Stimulated activated CD4-positive, alpha-beta T cell treated with anti-CD3 and anti-CD28 coated beads, Interleukin-15, amount 100 ng/mL, for 24 hours (primary cell): ENCODE data around the gene E2F1.
A peak's percentile ranks its signal among the peaks of the same experiment; 100 is the strongest.

Source experiments
- DNase-seq: peaks from one replicate; pipeline ENCODE4 v3.0.0-alpha.2; 2020

E2F1 gene

DNA sequence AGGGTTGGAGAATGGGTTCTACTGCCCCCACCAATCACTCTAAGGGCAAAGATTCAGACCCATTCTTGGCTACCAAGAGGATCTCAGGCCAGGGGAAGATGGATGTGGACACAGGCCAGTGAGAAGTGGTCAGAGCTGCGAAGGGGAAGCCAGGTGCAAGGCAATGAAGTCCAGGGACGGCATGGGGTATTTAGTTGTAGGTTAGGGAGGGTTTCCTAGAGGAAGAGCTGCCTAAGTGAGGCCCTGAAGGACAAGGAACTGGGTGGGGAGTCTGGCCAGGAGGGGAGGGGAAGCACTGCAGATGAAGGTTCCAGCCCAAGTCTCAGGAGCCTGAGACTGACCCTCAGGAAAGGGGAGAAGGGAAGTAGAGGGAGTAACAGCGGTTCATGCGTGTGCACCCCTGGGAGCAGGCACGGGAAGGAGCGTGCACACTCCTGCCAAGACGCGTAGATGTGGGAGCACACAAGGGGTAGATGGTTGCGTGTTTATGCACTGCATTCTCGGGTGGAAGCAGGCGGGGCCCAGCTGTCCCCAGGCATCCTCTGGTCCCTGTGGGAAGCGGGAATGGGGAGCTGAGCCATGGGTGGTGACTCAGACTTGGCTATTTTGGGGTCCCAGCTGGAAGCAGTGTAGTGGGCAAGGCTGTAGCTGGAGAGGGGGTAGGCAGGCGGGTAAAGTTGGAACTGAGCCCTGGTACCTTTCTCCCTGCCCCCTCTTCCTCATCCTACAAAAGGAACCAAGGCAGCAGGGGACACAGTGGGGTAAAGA, 16.1 kb downstream of the E2F1 start:
- no peak for DNase-seq

DNA sequence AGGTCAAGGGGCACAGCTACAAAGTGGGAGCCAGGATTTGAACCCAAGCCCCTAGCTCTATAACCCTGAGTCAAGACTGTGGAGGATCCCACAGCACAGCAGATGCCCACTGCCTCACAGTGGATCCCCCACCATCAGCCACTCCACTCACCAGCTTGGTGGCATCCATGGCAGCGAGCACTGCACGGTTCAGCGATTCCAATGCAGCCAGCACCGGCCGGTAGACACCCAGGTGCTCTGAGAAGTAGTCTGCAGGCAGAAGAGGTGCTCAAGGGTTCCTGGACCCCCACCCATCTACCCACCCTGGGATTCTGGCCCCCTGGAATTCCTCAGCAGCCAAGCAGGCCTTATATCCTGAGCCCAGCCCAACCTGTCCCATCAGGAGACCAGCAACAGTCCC, 17.0 kb downstream of the E2F1 start:
- DNase-seq = no peak

DNA sequence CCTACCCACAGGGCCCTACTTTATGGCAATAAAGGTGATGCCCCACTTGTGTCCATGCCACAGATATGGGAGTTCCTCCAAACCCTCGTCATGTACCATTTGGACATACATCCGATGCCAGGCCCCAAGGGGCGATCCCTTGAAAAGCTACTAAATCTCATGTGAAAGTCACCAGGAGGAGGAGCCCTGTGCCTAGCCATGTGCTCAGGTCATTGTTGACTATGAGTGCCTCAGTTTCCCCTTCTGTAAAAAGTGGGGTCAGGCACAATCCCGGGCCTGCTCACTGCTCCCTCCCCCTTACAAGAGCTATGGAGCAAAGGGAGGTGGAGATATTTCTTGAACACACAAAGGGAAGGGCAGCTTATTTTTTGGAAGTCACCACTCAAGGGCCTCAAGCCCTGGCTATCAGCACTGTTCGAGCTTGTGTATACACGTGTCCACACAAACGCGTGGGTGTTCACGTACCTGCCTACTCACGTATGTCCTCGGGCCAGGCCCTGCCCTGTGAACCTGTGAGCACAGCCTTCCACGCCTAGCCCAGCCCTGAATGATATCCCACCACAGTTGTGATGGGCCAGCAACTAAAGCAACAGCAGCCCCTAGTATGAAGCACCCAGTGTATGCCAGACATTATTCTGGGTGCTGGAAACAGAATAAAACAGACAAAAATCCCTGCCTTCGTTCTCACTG, 17.6 kb downstream of the E2F1 start:
- DNase-seq = no peak

DNA sequence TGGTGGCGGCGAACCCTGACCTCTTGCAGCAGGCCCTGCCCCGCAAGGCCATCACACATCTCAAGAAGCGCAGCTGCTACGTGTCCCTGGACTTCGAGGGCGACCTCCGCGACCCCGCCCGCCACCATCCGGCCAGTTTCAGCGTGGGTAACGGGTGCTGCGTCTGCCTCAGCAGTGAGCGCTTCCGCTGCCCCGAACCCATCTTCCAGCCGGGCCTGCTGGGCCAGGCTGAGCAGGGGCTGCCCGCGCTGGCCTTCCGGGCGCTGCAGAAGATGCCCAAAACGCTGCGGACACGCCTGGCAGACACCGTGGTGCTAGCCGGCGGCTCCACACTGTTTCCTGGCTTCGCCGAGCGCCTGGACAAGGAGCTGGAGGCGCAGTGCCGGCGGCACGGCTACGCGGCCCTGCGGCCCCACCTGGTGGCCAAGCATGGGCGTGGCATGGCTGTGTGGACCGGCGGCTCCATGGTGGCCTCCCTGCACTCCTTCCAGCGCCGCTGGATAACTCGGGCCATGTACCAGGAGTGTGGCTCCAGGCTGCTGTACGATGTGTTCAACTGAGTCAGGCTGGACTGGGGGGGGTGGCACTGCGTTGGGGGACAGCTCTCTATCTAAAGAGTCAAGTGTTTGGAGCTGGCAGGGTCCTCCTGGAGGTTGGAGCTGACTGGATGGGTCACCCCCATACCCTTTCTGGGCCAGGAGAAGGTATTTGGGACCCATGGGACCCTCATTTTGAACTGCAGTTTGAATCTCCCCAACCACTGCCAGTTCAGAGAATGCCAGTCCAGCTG, 18.3 kb downstream of the E2F1 start:
- peak; percentile 86 for DNase-seq

DNA sequence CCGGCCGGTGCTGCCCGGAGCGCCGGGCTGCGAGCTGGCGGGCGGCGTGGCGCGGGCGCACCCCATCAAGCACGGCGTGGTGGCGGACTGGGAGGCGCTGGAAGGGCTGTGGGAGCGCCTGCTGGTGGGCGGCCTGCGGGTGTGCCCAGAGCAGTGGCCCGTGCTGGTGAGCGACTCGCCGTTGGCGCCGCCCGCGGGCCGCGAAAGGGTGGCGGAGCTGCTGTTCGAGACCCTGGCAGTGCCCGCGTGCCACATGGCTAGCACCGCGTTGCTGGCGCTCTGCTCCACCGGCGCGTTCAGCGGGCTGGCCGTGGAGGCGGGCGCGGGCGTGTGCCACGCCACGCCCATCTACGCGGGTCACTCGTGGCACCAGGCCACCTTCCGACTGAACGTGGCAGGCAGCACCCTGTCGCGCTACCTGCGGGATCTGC, 18.9 kb downstream of the E2F1 start:
- peak; percentile 67 for DNase-seq

DNA sequence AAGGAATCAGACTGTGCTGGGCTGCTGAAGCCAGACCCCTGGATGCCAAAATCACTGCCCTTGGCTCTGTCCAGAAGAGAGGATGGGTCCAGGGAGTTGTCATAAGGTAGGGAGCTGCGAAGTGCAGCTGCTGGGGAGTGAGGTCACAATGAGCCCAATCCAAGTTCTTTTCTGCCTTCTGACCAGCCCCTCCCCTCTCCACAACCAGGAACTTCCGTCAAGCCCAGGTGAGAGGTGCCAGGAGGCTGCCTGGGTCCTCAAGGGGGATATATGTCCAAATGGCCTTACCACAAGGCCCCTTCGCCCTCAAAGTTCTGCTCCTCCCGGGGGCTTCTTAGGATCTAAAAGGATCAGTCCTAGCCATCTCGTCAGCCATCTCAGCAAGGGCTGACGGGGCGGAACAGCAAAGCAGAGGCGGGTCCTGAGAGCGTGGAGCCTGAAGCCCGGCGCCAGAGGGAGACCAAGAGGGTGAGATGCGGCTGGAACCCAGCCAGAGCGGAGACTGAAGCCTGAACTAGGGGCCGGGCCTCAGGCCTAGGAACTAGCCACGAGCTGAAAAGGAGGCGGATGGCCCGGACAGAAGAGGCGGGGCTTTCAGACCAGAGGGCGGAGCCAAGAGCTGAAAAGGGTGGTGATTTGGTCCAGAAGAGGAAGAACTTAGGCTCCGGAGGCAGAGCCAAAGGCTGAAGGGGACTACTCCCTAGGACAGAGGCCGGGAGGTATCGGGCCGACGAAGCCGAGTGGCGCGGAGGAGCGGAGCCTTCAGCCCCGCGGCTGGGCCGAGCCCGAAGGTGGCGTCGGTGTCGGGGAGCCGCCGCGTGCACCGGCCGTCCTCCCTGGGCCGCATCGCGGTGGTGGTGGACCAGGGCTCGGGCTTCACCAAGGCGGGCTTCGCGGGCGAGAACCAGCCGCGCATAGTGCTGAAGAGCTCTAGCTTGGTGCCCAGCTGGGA, 19.6 kb downstream of the E2F1 start, which contains the start of gene ACTL10:
TSS of gene ACTL10 (plus strand) at position 651 of the 952 bp plus-strand sequence. CDS start 555 bp downstream, outside the sequence.
- DNase-seq = peak; percentile 96

DNA sequence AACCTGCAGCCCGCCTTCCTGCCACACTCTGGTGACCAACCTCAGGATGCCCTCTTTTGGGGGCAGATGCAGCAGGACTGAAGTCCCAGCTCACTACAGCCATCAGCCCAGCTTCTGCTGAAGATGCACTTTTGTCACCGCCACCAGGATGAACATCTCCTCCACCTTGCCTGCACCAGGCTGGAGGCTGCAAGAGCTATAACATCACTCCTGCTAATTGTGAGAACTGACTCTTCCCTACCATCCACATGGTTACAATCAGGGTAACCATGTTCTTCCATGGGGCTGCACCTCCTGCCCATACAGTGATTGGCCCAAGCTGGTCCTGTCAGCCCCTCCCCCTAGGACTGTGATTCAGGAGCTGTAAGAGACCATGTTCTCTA, 21.4 kb downstream of the E2F1 start:
- peak; percentile 32 for DNase-seq

DNA sequence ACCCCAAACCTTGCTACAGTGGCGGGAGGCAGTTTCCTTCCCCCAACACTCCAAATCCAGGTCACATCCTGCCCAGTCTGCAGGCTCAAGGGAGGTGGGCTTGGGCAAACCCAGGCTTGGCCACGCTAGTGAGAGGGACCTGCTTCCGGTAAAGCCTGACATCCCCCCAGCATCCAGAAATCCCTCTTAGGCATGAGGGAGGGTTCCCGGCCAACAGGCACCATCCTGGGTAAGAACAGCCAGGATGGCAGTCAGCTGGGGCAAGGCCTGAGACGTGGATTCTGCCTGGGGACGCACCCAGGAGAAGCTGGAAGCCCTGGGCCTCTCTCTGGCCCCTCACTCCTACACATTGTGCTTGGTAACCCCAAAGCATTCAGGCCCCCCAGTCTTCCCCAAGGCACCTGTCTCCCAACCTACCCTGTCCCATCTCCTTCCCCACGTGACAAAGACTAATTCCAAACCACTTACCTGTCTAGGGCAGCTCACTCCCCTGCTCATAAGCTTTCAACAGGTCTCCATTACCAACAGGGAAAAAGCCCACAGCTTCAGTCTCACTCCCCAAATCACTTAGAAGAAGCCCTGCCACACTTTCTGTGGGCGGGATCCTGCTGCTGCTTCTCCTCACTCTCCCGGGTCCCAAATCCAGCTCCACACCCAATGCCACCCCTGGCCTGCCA, 22.0 kb downstream of the E2F1 start:
- peak; percentile 30 for DNase-seq

DNA sequence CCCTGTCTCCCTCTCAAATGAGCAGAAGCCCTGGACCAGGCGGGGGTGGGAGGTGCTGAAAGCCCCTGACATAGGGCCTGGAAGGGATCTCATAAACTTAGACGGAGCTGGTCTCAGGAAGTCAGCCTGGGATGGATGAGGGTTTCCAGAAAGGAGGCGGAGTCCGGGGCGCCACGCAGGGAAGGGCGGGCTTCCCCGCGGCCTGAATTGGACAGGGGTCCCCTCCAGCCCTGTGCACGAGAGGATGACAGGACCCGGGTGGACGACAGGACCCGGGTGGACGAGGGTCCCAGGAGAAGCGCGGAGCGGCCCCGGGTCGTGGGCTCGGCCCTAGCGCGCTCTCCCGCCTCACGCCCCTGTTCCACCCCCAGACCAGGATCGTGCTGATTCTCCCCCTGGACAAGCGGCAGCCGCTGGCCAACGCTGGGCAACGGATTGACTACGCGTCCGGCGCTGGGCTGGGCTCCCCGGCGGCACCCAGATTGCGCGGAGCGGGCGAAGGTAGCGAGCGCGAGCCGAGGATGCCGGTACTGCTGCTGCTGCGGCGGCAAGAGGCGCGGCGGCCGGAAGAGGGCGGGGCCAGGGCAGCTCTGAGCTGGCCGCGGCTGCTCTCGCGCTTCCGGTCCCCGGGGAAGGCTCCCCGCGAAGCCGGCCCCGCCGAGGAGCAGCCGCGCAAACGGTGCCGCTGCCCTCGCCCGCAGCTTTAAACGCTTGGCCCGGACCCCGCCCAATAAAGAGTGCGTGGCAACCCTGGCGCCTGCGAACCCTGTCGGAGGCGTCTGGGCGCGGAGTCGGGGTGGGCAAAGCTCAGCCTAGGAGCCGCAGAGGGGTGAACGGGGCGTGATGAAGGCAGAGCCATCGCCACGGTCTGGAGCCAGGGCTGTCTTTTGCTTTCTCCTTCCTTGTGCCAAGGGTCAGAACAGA, 22.8 kb downstream of the E2F1 start:
- peak; percentile 91 for DNase-seq

DNA sequence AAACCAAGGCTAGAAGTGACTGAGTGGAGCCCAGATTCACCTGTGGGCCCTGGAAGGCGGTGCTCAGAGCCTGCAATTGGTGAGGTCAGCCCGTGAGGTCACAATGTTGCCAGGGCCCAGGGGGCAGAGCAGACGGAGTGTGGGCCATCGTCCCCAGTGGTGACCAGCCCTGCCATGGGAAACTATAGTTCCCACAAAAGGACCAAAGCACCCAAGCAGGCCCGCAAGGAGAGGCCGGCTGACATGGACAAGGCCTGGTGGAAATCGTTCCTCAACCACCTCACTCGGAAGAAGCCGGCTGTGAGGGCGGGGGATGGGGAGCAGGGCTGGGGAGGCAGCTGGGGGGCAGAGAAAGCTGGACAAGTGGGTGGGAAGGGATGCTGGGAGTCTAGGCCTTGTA, 24.0 kb downstream of the E2F1 start, which contains the start of gene C20orf144:
TSS of gene C20orf144 (plus strand) at position 156 of the 400 bp plus-strand sequence. CDS start at position 175, 19 bp downstream.
- DNase-seq = no peak

DNA sequence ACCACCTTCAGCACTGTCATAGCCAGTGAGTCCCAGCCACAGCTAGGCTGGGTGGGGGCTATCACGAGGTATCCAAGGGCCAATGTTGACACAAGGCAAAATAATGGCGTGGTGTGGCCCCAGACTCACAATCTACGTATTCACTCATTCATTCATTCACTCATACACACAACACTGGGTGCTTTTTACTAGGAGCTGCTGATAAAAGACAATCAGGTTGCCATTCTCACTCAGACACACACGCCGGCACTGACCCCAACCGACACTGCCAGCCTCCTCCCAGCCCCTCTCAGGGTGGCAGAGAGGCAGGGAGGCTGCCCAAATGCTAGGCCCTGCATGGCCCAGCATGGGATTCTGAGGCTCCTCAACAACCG, 25.5 kb downstream of the E2F1 start:
- DNase-seq = no peak

DNA sequence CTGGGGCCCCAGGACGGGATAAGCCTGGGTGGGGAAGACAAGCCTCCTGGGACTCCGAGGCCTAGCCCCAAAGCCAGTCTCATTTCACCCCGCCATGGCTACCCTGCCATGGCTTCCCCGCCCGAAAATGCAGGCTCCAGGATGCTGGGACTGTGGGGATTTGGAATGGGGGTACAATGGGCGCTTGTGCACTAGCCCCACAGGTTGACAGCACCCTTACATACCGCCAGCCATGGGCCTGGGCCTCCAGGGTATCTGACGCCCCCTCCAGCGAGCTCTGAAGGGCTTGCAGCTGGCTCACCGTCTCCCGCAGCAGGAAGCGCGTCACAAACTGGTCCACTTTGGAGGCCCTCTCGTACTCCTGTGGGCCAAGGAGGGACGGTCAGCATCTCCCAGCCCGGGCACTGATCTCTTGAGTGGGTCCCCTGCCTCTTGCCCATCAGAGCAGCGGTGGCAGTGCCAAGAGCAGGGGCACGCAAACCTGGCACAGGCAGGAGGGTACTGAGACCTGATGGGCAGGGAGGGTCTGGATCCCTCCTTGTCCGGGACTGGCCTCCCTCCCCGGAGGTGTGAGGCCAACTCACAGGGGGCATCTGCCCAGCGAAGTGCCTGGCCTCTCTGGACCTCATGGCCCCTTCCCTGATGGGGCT, 26.0 kb downstream of the E2F1 start:
- DNase-seq = peak; percentile 1

DNA sequence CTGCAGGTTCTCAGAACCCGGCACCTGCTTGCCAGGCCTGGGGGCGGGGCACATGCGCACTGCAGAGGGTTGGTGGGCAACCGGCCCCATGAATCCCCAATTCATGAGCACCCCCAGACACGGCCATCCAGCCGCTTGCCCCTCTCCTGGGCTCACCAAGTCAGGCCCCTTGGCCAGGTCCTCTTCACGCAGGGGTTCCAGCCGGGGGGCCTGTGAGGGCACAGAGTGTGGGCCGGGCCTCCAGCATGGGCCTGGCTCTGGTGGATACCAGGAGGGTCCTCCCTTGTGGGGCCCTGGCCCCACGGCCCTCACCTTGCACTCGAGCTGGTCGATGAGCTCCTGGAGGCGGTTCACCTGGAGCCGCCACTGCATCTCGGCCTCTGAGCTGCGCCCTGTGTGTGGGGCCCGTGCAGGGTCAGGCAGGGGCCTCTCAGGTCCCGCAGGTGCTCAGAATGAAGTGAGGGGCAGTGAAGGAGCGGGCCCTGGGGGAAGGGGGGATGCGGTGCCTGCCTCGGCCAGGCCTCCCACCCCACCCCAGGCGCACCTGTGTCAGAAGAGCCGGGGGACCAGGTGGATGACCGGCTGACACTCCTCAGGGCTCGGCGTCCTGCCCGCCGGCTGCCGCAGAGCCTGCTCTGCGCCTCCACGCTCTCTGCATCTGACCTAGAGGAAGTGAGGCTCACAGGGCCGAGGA, 26.7 kb downstream of the E2F1 start:
- peak; percentile 1 for DNase-seq

DNA sequence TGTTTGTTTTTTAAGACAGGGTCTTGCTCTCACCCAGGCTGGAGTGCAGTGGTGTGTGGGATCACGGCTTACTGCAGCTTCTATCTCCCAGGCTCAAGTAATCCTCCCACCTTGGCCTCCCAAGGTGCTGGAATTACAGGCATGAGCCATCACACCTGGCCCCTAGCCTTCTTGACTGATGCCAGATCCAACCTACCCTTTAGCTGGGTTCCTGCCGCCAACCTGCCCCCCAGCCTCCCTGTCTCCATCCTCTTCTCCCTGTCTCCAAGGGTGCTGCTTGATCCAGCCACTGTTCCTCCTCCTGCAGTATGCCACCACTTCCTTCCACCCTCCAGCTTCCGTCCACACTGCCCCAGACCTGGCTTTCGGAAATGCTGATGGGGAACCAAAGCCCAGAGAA, 27.3 kb downstream of the E2F1 start:
- no peak for DNase-seq

DNA sequence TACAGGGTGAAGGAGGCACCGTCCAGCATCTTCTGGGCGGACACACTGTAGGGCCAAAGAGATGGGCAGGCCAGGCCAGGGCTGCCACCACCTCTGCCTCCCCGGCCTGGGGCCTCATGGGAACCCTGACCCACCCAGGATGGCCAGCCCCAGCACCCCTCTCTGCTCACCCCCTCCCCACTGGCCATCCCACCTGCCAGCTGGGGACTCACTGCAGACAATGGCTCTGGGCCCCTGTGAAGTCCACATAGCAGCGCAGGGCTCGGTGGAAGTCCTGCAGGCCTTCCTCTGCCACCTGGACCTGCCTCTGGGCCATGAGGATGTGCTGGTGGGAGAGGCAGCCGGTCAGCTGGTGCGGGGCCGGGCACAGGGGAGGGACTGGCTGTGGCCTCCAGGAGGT, 27.7 kb downstream of the E2F1 start:
- DNase-seq = no peak

DNA sequence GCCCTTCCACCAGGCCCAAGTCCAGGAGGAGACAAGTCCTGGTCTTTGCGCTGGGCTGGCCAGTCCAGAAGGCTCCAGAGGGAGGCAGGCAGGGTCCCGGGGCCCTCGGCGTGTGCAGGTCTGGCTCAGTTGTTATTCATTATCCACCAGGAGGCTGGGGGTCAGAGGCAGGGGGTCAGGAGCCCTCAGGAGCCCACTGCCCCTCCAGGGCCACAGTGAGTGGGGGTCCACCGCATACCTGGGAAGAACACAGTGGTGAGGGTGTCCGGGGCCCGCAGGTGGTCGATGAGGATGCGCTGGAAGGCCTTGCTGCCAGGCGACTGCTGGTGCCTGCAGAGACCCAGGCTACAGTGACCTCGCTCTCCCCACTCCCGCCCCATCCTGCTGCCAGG, 28.5 kb downstream of the E2F1 start:
- DNase-seq = no peak

DNA sequence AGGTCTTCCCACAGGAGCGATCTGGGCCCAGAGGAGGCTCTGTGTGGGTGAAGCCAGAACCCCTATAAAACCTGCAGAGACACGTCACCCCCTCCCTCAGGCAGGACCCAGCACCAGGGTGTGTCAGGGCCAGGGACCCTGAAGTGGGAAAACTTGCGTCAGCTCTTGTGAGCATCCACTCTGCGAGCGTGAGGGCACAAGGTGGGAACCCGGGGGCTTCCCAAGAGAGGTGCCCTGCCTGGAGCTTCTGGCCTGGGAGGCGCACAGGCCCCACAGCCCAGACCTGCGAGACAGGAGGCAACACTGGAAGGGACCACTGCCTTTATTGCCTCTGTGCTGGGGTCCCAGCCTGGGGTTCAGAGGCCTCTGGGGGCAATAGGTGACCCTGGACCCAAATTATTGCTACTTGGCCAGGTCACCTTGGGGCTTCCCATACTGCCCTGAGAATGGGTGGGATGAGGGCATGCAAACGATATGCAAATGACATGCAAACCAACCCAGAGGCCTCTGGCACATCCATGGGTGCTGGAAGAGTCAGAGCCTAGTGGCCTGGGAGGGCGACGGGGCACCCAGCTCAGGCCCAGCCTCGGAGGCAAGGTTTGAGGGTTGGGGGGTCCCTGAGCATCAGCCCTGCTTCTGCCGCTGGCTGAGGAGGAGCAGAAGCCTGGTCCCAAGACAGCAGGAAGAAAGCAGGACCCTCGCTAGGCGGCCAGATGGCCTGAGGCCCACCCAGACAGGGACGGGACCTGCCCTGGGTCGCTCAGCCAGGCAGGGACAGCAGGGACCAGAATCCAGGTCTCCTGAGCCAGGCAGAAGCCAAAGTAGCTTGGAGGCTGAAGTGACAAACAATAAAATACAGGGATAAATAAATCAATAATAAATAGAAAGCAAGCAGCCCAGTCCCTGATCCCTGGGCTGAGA, 29.1 kb downstream of the E2F1 start:
- peak; percentile 1 for DNase-seq
